ENCODE results near the gene DHRS4. TPM values are rescaled to one million over a fixed set of nuclear protein-coding genes. Genes with fewer than 3 reads are reported as not detected.
"Not testable (repeated sequence)": the region's sequence is repeated elsewhere in the genome, so short reads cannot be mapped to it uniquely, and the experiment has no call there.

DHRS4 gene
- total RNA-seq, 4 donors from 2014 or later, result 24.0 to 35.8 (median 30.5) TPM

GRCh38 chr14:23939607-23940326 lies 13.8 kb upstream of the DHRS4 start:
- no peaks in the 10 kb centered on the region for H3K27me3 ChIP-seq
- no peak overlapping the region for H3K4me3 ChIP-seq
- H3K4me1 ChIP-seq, result peaks cover 12% of the 10 kb centered on the region
- no peak overlapping the region for H3K27ac ChIP-seq
- DNase-seq (ENCODE audit: low spot score in 2 of 2), result no peak
- no peaks in the 10 kb centered on the region for H3K9me3 ChIP-seq
- TF ChIP-seq EP300 (IDR thresholded peaks at IDR 0.05), result no peak
- TF ChIP-seq, protein P1, sequence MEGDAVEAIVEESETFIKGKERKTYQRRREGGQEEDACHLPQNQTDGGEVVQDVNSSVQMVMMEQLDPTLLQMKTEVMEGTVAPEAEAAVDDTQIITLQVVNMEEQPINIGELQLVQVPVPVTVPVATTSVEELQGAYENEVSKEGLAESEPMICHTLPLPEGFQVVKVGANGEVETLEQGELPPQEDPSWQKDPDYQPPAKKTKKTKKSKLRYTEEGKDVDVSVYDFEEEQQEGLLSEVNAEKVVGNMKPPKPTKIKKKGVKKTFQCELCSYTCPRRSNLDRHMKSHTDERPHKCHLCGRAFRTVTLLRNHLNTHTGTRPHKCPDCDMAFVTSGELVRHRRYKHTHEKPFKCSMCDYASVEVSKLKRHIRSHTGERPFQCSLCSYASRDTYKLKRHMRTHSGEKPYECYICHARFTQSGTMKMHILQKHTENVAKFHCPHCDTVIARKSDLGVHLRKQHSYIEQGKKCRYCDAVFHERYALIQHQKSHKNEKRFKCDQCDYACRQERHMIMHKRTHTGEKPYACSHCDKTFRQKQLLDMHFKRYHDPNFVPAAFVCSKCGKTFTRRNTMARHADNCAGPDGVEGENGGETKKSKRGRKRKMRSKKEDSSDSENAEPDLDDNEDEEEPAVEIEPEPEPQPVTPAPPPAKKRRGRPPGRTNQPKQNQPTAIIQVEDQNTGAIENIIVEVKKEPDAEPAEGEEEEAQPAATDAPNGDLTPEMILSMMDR (IDR thresholded peaks at IDR 0.05), result no peak
- no peak for TF ChIP-seq POLR2AphosphoS5 (IDR thresholded peaks at IDR 0.05)
- TF ChIP-seq POLR2A (IDR thresholded peaks at IDR 0.05), result no peak
- 87% methylated on average over 3 of the region's 3 CpGs for WGBS
- H3K36me3 ChIP-seq, result peaks cover 8% of the 10 kb centered on the region

DNA sequence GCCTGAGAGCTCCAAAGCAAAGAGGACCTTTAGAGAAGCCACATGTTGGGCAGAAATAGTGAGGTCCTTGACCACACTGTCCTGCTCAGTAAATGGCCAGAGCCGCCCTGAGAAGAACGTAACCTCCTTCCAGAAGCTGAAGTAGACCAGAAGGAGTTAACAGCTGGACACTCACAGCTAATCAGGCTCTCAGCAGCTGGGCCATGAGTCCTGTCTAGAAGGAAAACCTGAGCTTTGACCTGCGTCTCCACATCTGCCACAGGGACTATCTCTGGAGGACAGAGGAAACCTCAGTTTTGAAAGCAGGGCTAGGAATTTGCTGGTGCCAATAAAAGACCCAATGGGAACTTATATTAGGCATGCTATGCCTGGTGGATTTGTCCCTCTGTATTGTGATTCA lies 12.3 kb upstream of the DHRS4 start:
- Histone ChIP-seq H3K9me3 (no peaks in the 10 kb centered on the region), H3K27me3 (no peaks in the 10 kb centered on the region), H3K4me3 (no peak overlapping the region), H3K4me1 (peaks cover 12% of the 10 kb centered on the region), H3K27ac (no peak overlapping the region), H3K36me3 (peaks cover 8% of the 10 kb centered on the region)
- no peak for DNase-seq (ENCODE audit: low spot score in 2 of 2)
- TF ChIP-seq, protein P1 (IDR thresholded peaks at IDR 0.05), result no peak
- WGBS, result 83% methylated on average over 3 of the region's 3 CpGs

DNA sequence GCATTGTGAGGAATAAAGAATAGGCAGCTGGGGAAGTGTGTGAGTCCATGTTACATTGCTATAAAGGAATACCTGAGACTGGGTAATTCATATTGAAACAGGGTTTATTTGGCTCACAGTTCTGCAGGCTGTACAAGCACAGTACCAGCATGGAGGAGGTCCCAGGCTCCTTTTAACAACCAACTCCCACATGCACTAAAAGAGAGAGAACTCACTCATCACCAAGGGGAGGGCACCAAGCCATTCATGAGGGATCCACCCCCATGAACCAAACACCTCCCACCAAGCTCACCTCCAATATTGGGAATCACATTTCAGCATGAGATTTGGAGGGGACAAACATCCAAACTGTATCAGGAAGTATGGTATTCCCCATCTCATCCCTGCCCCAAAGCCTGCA lies 11.9 kb upstream of the DHRS4 start:
- no peak for DNase-seq (ENCODE audit: low spot score in 2 of 2)
- no peak for TF ChIP-seq POLR2A (IDR thresholded peaks at IDR 0.05)
- TF ChIP-seq, protein P1 (IDR thresholded peaks at IDR 0.05), result no peak
- TF ChIP-seq POLR2AphosphoS5 (IDR thresholded peaks at IDR 0.05), result no peak
- no peak for TF ChIP-seq EP300 (IDR thresholded peaks at IDR 0.05)
- Histone ChIP-seq H3K4me3 (no peak overlapping the region), H3K9me3 (no peaks in the 10 kb centered on the region), H3K36me3 (peaks cover 8% of the 10 kb centered on the region), H3K4me1 (peaks cover 12% of the 10 kb centered on the region), H3K27ac (no peak overlapping the region), H3K27me3 (no peaks in the 10 kb centered on the region)

DNA sequence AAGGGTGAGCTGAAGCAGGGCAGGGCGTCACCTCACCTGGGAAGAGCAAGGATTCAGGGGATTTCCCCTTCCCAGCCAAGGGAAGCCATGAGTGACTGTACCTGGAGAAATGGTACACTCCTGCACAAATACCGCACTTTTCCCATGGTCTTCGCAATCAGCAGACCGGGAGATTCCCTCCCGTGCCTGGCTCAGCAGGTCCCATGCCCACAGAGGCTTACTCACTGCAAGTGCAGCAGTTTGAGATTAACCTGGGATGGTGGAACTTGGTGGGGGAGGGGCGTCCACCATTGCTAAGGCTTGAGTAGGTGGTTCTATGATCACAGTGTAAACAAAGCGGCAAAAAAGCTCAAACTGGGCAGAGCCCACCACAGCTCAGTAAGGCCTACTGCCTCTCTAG lies 11.0 kb upstream of the DHRS4 start:
- H3K27ac ChIP-seq, result no peak overlapping the region
- TF ChIP-seq, protein P1 (IDR thresholded peaks at IDR 0.05), result no peak
- TF ChIP-seq POLR2A (IDR thresholded peaks at IDR 0.05) (no peak), EP300 (IDR thresholded peaks at IDR 0.05) (no peak), POLR2AphosphoS5 (IDR thresholded peaks at IDR 0.05) (no peak)
- peaks cover 12% of the 10 kb centered on the region for H3K4me1 ChIP-seq
- no peaks in the 10 kb centered on the region for H3K9me3 ChIP-seq
- no peaks in the 10 kb centered on the region for H3K27me3 ChIP-seq
- WGBS, result 86% methylated on average over 7 of the region's 7 CpGs
- no peak for DNase-seq (ENCODE audit: low spot score in 2 of 2)
- H3K36me3 ChIP-seq, result peaks cover 8% of the 10 kb centered on the region
- no peak overlapping the region for H3K4me3 ChIP-seq

- peaks cover 10% of the 10 kb centered on the region for H3K4me1 ChIP-seq
- H3K27ac ChIP-seq; H3K27me3 ChIP-seq; H3K9me3 ChIP-seq; DNase-seq (ENCODE audit: low spot score in 2 of 2); H3K4me3 ChIP-seq; H3K36me3 ChIP-seq: not testable (repeated sequence)
- 83% methylated on average over 2 of the region's 2 CpGs for WGBS
Measured at GRCh38 chr14:23949069-23949468, 4.5 kb upstream of the DHRS4 start.

Data from suprapubic skin (tissue), 4 donors.